A549 (cell line): ENCODE measurements around the gene IL33. TPM values are rescaled to one million over a fixed set of nuclear protein-coding genes. Genes with fewer than 3 reads are reported as not detected.

Experiments
- ATAC-seq, 2 experiments: fragments of 200-7000 bp in 1 of 2; fragments of >200 bp in 1 of 2; cut with Nextera tagmentation in 1 of 2; cut with Tn5 transposase in 1 of 2; 3 replicates each; pipeline versions ENCODE4 v1.8.0 to v1.9.1; 2018 to 2020; ENCODE audit warnings: mild to moderate bottlenecking in 1 of 2, moderate library complexity in 1 of 2
- CTCF ChIA-PET: fragments of 300-600 bp; sonication (Branson Sonifier 250); formaldehyde crosslinking; extraction: SDS; loops from one replicate; lab custom pipeline; 2021; ENCODE audit warnings: antibody characterized with exemption, inconsistent platforms; lab: Yijun Ruan, JAX
- POLR2A ChIA-PET: fragments of 350-600 bp; formaldehyde crosslinking; extraction: SDS; loops from one replicate; lab custom pipeline; 2021; ENCODE audit warnings: antibody characterized with exemption, inconsistent platforms; lab: Yijun Ruan, JAX
- DNase-seq, 2 experiments: peaks; one replicate each; pipeline versions ENCODE4 v3.0.0 to v3.0.0-alpha.2; 2011 to 2016; ENCODE audit warnings: low read depth in 1 of 2, low spot score in 1 of 2
- FAIRE-seq: peaks from 2 replicates; lab custom pipeline; 2011; peaks lifted over from hg19 to GRCh38; lab: Jason Lieb, UNC
- H3K27ac ChIP-seq, 2 experiments: fragments of >200 bp; sonication (Bioruptor Twin); formaldehyde crosslinking; 3 replicates each; pipeline ENCODE4 v1.5.1; 2016 to 2017
- H3K4me1 ChIP-seq: fragments of >200 bp; sonication (Bioruptor Twin); formaldehyde crosslinking; 3 replicates; pipeline ENCODE4 v1.6.1; 2016
- H3K4me2 ChIP-seq: fragments of >200 bp; sonication (Bioruptor Twin); formaldehyde crosslinking; 3 replicates; pipeline ENCODE4 v1.6.1; 2016
- H3K4me3 ChIP-seq: fragments of >200 bp; sonication (Bioruptor Twin); formaldehyde crosslinking; 3 replicates; pipeline ENCODE4 v1.5.1; 2016
- H3K9me3 ChIP-seq: fragments of >200 bp; sonication (Bioruptor Twin); formaldehyde crosslinking; 3 replicates; pipeline ENCODE4 v1.6.1; 2016
- CEBPB ChIP-seq, 2 experiments: fragments of >200 bp in 1 of 2; sonication (Bioruptor Twin) in 1 of 2; formaldehyde crosslinking in 1 of 2; IDR thresholded peaks; 2 replicates each; pipeline ENCODE4 v1.6.1; 2012 to 2016
- CHD4 ChIP-seq: fragments of 200-600 bp; sonication (generic); IDR thresholded peaks from 2 replicates; pipeline ENCODE4 v1.6.1; 2016; ENCODE audit warnings: antibody characterized with exemption, mild to moderate bottlenecking, borderline replicate concordance
- EHF ChIP-seq: fragments of 250-450 bp; sonication (Bioruptor Pico); IDR thresholded peaks from 2 replicates; pipeline ENCODE4 v1.5.0; 2020; ENCODE audit warnings: mild to moderate bottlenecking
- ESRRA ChIP-seq: fragments of 150-350 bp; IDR thresholded peaks from 2 replicates; pipeline ENCODE4 v1.6.1; 2014; ENCODE audit warnings: mild to moderate bottlenecking, low read length, borderline replicate concordance
- FOXS1 ChIP-seq: fragments of 250-450 bp; sonication (Bioruptor Pico); IDR thresholded peaks from 2 replicates; pipeline ENCODE4 v1.5.0; 2020; ENCODE audit warnings: mild to moderate bottlenecking, moderate library complexity
- HOXB13 ChIP-seq: fragments of 250-450 bp; sonication (Bioruptor Pico); IDR thresholded peaks from 2 replicates; pipeline ENCODE4 v1.5.0; 2020; ENCODE audit warnings: low read depth, mild to moderate bottlenecking, moderate library complexity
- HOXB5 ChIP-seq: fragments of 250-450 bp; sonication (Bioruptor Pico); IDR thresholded peaks from 2 replicates; pipeline ENCODE4 v1.5.0; 2020; ENCODE audit warnings: mild to moderate bottlenecking, moderate library complexity
- JUN ChIP-seq, 2 experiments: fragments of >200 bp; sonication (Bioruptor Twin); formaldehyde crosslinking; IDR thresholded peaks; 2 replicates in 1 of 2; 3 replicates in 1 of 2; pipeline ENCODE4 v1.6.1; 2016 to 2017
- MAFK ChIP-seq: fragments of 450-650 bp; IDR thresholded peaks from 2 replicates; pipeline ENCODE4 v1.6.1; 2014; ENCODE audit not compliant: partially characterized antibody
- POLR2A ChIP-seq: IDR thresholded peaks from 2 replicates; pipeline ENCODE4 v1.6.1; 2012; ENCODE audit warnings: mild to moderate bottlenecking, low read length
- RAD21 ChIP-seq, 2 experiments: fragments of >200 bp in 1 of 2; sonication (Bioruptor Twin) in 1 of 2; formaldehyde crosslinking in 1 of 2; IDR thresholded peaks in 1 of 2; conservative IDR thresholded peaks in 1 of 2; 2 replicates in 1 of 2; 3 replicates in 1 of 2; pipeline ENCODE4 v1.6.1; 2012 to 2018; ENCODE audit warnings: inconsistent platforms in 1 of 2
- RCOR1 ChIP-seq: fragments of 150-350 bp; IDR thresholded peaks from 2 replicates; pipeline ENCODE4 v1.6.1; 2014; ENCODE audit warnings: antibody characterized with exemption, low read length, low read depth
- RNF2 ChIP-seq: fragments of 200-600 bp; sonication (generic); IDR thresholded peaks from 2 replicates; pipeline ENCODE4 v1.6.1; 2016; ENCODE audit warnings: low read depth, mild to moderate bottlenecking, antibody characterized with exemption, moderate library complexity, borderline replicate concordance
- TFCP2L1 ChIP-seq: fragments of 250-450 bp; sonication (Bioruptor Pico); IDR thresholded peaks from 2 replicates; pipeline ENCODE4 v1.5.0; 2021; ENCODE audit warnings: mild to moderate bottlenecking
- ZC3H11A ChIP-seq: fragments of 450-650 bp; IDR thresholded peaks from 2 replicates; pipeline ENCODE4 v1.6.1; 2014; ENCODE audit warnings: antibody characterized with exemption, mild to moderate bottlenecking
- WGBS: methylation state at CpG from one replicate; pipeline ENCODE4 v1.1.6; 2017; ENCODE audit errors: missing lambda C conversion rate; 5-methylcytosine and 5-hydroxymethylcytosine counted together
- polyA plus RNA-seq, 4 experiments: library from polyadenylated mRNA; depleted of rRNA in 3 of 4; stranded (reverse); fragments of >200 nt; fragmentation: RNase III in 1 of 4; extraction: RNeasy Plus Mini Kit Qiagen cat#74134 plus additional on column Dnase treatment in 1 of 4; gene quantifications; 2 replicates in 3 of 4; 3 replicates in 1 of 4; pipeline ENCODE4 v1.2.3, GENCODE V29; 2011 to 2017
- TF ChIP-seq, protein P1 (sequence below): fragments of >200 bp; sonication (Bioruptor Twin); formaldehyde crosslinking; IDR thresholded peaks from 3 replicates; pipeline ENCODE4 v1.6.1; 2016
- TF ChIP-seq, protein P2 (sequence below): IDR thresholded peaks from 2 replicates; pipeline ENCODE4 v1.6.1; 2012; ENCODE audit warnings: low read depth, borderline replicate concordance
- TF ChIP-seq, protein P3 (sequence below): fragments of 150-350 bp; IDR thresholded peaks from 2 replicates; pipeline ENCODE4 v1.6.1; 2014; ENCODE audit warnings: low read depth, mild to moderate bottlenecking, low read length
- TF ChIP-seq, protein P4 (sequence below): fragments of 450-650 bp; IDR thresholded peaks from 2 replicates; pipeline ENCODE4 v1.6.1; 2014; ENCODE audit warnings: antibody characterized with exemption
- TF ChIP-seq, protein P5 (sequence below): IDR thresholded peaks from 2 replicates; pipeline ENCODE4 v1.6.1; 2012

The IL33 gene
- polyA plus RNA-seq, 2 of the 4 experiments (the other 2 are of a cell fraction), result 0.31 to 0.72 TPM

DNA sequence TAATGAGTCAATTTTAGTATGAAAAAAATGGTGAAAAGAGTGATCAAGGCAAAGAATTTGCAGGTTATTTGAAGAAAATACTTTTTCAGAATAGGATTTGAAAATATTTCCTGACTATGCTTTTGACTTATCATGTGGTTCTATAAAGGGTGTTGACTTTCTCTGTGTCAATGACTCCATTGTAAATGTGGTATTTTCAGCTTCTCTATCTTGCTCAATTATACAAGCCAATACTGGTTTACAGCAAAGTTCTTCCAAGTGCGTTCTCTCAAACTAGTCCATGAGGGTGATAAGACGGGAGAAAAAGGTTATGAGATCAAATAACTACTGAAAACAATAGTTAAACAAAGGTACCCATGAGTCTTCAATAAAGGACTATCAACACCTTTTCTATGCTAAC, 21.7 kb downstream of the IL33 start:
- TF ChIP-seq ZC3H11A, result no peak
- no peak for TF ChIP-seq HOXB5 (CRISPR knock-in tag)
- TF ChIP-seq RCOR1, result no peak
- no peak for TF ChIP-seq POLR2A
- no peak for TF ChIP-seq TFCP2L1
- TF ChIP-seq ESRRA, result no peak
- TF ChIP-seq RAD21 (conservative IDR thresholded peaks at IDR 0.05 in 1 of 2, IDR thresholded peaks at IDR 0.05 in 1 of 2), result no peak
- no peak for TF ChIP-seq MAFK
- TF ChIP-seq, protein P1, sequence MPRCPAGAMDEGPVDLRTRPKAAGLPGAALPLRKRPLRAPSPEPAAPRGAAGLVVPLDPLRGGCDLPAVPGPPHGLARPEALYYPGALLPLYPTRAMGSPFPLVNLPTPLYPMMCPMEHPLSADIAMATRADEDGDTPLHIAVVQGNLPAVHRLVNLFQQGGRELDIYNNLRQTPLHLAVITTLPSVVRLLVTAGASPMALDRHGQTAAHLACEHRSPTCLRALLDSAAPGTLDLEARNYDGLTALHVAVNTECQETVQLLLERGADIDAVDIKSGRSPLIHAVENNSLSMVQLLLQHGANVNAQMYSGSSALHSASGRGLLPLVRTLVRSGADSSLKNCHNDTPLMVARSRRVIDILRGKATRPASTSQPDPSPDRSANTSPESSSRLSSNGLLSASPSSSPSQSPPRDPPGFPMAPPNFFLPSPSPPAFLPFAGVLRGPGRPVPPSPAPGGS, result no peak
- no peak for TF ChIP-seq EHF (CRISPR knock-in tag)
- TF ChIP-seq, protein P2, sequence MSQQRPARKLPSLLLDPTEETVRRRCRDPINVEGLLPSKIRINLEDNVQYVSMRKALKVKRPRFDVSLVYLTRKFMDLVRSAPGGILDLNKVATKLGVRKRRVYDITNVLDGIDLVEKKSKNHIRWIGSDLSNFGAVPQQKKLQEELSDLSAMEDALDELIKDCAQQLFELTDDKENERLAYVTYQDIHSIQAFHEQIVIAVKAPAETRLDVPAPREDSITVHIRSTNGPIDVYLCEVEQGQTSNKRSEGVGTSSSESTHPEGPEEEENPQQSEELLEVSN, result no peak
- DNase-seq (no peak), FAIRE-seq (no peak), ATAC-seq (no peak)
- H3K4me1 ChIP-seq, result 0 out of 3 replicates have a peak, but pooled peaks cover 3% of the 10 kb centered on the region
- ChIA-PET CTCF (no interaction called here), POLR2A (no interaction called here)
- H3K27ac ChIP-seq, result no peak overlapping the region
- 89% methylated on average over 2 of the region's 2 CpGs for WGBS
- no peak overlapping the region for H3K4me2 ChIP-seq
- no peaks in the 10 kb centered on the region for H3K9me3 ChIP-seq
- no peak overlapping the region for H3K4me3 ChIP-seq

DNA sequence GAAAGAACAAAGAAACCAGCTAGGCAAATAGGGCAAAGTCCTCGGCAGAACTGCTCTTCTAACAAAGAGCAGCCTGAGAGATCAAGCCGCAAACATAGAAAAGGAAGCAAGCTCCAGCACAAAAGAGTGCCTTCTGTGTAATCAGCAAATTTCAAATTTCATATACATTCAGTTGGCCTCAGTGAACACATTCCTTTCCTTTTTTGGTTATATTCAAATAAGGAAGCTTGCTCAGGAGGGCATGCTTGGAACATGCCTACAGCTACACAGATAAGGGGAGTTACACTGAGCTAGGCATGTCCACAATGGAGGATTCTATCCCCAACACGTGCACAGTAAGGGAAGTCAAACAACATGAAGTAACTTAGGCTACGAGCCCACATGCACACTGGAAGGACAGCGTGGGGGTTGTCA, 23.4 kb downstream of the IL33 start:
- TF ChIP-seq, protein P3, sequence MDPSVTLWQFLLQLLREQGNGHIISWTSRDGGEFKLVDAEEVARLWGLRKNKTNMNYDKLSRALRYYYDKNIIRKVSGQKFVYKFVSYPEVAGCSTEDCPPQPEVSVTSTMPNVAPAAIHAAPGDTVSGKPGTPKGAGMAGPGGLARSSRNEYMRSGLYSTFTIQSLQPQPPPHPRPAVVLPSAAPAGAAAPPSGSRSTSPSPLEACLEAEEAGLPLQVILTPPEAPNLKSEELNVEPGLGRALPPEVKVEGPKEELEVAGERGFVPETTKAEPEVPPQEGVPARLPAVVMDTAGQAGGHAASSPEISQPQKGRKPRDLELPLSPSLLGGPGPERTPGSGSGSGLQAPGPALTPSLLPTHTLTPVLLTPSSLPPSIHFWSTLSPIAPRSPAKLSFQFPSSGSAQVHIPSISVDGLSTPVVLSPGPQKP, result no peak
- no peak for TF ChIP-seq HOXB13 (CRISPR knock-in tag)
- TF ChIP-seq RNF2, result no peak
- TF ChIP-seq CEBPB (IDR thresholded peaks at IDR 0.05), result no peak
- TF ChIP-seq, protein P4, sequence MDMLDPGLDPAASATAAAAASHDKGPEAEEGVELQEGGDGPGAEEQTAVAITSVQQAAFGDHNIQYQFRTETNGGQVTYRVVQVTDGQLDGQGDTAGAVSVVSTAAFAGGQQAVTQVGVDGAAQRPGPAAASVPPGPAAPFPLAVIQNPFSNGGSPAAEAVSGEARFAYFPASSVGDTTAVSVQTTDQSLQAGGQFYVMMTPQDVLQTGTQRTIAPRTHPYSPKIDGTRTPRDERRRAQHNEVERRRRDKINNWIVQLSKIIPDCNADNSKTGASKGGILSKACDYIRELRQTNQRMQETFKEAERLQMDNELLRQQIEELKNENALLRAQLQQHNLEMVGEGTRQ, result no peak
- TF ChIP-seq CHD4, result no peak
- no peak for TF ChIP-seq FOXS1 (CRISPR knock-in tag)
- TF ChIP-seq JUN (IDR thresholded peaks at IDR 0.05), result no peak
- TF ChIP-seq, protein P5, sequence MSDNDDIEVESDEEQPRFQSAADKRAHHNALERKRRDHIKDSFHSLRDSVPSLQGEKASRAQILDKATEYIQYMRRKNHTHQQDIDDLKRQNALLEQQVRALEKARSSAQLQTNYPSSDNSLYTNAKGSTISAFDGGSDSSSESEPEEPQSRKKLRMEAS, result no peak
- CTCF ChIA-PET, result interaction anchor here (1.1 to 1.5 kb wide), 3 partner anchors 12 to 185 kb away, joined by 3 read pairs; no protein-coding TSS in a partner anchor
- FAIRE-seq (no peak), ATAC-seq (no peak), DNase-seq (no peak)
- 52% methylated on average over 5 of the region's 5 CpGs for WGBS
- Histone ChIP-seq H3K9me3 (no peaks in the 10 kb centered on the region), H3K4me3 (no peak overlapping the region), H3K4me1 (0 out of 3 replicates have a peak, but pooled peaks cover 3% of the 10 kb centered on the region), H3K27ac (peak overlapping the region in 1 of 2 experiments; percentile 11; a peak in 1 of 6 replicates), H3K4me2 (no peak overlapping the region)
- POLR2A ChIA-PET, result no interaction called here

DNA sequence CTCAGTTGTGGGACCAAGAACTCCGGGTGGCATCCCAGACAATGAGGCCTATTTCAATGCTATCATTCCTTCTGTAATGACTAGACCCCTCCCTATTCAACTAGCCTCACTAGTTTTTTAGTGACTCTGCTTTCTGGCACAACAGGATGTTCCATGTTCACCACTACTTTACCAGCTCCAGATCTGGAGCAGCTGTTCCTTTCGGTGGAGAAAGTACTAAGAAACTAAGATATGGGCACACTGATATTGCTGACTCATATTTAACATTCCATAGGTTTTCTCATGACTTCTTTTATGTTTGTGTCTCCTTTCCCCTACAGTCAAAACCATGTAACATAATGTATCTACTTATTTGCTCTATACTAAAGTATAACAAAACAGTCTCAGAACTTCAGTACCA, 24.1 kb downstream of the IL33 start:
- peak; percentile 58 for TF ChIP-seq MAFK
- TF ChIP-seq, protein P5, result no peak
- 0 out of 3 replicates have a peak, but pooled peaks cover 3% of the 10 kb centered on the region for H3K4me1 ChIP-seq
- no peak overlapping the region for H3K4me3 ChIP-seq
- FAIRE-seq (no peak), DNase-seq (no peak), ATAC-seq (no peak)
- ChIA-PET CTCF (interaction anchor here (1.1 to 1.2 kb wide), 2 partner anchors 12 to 184 kb away, joined by 3 read pairs; no protein-coding TSS in a partner anchor), POLR2A (no interaction called here)
- no peak overlapping the region for H3K4me2 ChIP-seq
- WGBS, result 63% methylated on average over 2 of the region's 2 CpGs
- H3K27ac ChIP-seq, result 0 out of 6 replicates have a peak overlapping the region, but pooled peaks of 1 of the 2 experiments have one; percentile 4
- no peaks in the 10 kb centered on the region for H3K9me3 ChIP-seq
